Measurements from ENCODE around the gene CISD3.

GRCh38 chr17:38740044-38740443 is 9.9 kb downstream of the CISD3 start:
- TF ChIP-seq CTCF (conservative IDR thresholded peaks at IDR 0.05; ENCODE audit: low read depth, low read length) (no peak), EZH2phosphoT487 (IDR thresholded peaks at IDR 0.05; ENCODE audit: borderline replicate concordance, low read length) (no peak)

Data from PC-3 (cell line).